Renal cortical epithelial cell (primary cell): ENCODE results near the gene PCOLCE2. TPM values are rescaled to one million over a fixed set of nuclear protein-coding genes. Genes with fewer than 3 reads are reported as not detected.
"Not testable (repeated sequence)": the region's sequence is repeated elsewhere in the genome, so short reads cannot be mapped to it uniquely, and the experiment has no call there.

Experiments used
- DNase-seq: peaks from one replicate; pipeline ENCODE4 v3.0.0-alpha.2; 2011; ENCODE audit warnings: low read depth
- total RNA-seq: library from RNA; depleted of rRNA; stranded (reverse); fragments of >200 nt; gene quantifications from 2 replicates; pipeline ENCODE4 v1.2.3, GENCODE V29; 2014

Gene PCOLCE2
- total RNA-seq, 1 donor from 2014 or later: 7.3 TPM

- DNase-seq: no peak
Measured at GRCh38 chr3:142898346-142899213, 9.7 kb upstream of the PCOLCE2 start.

DNA sequence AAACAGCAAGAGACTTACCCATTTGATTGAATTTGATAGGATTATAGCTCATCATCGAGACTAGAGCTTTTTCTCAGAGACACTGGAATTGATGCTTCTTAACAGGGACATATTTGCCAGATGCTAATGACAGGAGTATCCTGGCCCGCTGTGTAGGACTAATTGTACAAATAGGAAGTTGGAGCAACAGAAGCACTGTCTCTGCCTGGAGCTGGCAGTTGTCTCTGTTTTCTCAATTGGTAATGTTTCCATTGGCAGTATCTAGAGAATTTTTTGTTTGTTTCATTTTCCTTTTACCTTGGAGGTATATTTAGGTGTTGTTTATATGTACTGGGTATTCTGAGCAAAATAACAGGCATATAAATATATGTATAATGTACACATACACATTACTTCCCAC is 8.9 kb upstream of the PCOLCE2 start:
- no peak for DNase-seq

DNA sequence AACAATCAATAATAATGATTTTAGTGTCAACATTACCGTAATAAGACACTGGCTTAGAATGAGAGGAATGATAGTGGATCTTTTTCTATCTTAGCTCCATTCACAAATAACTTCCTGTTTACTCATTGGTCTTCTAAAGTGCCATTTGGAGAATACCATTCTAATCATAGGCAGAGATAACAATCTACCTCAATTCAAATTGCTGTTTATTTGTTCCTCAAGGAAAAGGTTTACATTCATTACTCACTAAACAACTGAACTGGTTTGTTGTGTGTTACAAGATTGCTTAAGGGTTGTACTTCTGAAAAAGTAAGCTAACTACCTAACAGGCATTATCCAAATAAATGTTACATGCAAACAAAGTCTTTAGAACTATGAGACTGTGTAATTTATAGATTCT is 8.1 kb upstream of the PCOLCE2 start:
- DNase-seq: peak; percentile 37

GRCh38 chr3:142896201-142896755 is 7.4 kb upstream of the PCOLCE2 start:
- DNase-seq: peak; percentile 80

DNA sequence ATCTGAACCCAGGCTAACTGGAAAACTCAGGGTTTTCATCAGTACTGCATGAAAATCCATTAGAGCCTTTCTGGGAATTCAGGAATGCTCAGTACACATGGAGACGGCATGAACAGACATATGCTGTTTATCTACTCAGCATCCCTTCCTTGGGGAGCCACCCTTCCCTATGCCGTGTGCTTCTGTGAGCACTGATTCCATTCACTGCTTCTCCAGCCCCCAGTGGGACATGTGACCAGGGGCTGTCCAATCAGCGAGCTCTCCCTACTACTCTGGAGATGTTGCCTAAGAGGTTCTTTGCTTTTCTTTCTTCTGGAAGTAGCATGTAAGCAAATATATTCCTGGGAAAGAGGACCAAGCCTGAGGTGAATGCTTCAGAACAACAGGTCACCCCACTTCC is 5.6 kb upstream of the PCOLCE2 start:
- no peak for DNase-seq

- no peak for DNase-seq
Measured at GRCh38 chr3:142892714-142893113, 3.8 kb upstream of the PCOLCE2 start.

GRCh38 chr3:142890592-142890991 is 1.7 kb upstream of the PCOLCE2 start:
- no peak for DNase-seq

DNA sequence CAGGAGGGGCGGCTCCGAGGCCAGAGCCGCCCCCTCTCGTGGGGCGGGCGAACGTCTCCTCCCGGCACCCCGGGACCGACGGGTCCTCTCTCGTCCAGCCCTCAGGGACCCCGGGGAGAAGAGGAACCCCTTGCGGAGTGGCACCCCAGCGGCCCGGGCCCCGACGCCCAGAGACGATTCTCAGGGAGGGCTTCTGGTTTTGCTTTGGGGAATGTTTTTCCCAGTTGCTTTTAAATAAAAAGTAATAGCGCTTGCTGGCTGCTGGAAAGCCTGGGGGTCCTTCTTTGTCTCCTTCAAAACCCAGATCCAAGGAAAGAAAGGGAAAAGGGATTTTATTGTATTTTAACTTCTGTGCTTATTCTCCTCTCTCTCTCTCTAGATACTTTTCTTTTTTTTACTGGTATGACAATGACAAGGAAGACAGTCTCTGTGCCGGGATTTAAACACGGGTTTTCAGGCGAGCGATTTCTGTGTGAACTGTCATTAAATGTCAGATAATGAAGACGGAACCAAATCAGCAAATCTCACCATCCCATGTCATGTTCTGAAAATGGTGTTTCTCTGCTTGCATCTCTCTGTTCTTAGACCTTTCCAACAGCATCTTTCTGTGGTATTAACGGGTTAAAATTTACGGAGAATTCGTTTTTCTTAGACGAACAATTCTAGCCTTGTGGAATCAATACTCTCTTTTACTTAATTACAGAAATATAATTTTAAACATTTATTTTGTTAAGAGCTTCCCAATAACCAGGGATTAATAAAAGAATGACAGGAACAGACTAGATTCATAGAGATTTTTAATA is 530 bp upstream of the PCOLCE2 start:
- DNase-seq: no peak

GRCh38 chr3:142888099-142888480 is 793 bp downstream of the PCOLCE2 start:
- no peak for DNase-seq

DNA sequence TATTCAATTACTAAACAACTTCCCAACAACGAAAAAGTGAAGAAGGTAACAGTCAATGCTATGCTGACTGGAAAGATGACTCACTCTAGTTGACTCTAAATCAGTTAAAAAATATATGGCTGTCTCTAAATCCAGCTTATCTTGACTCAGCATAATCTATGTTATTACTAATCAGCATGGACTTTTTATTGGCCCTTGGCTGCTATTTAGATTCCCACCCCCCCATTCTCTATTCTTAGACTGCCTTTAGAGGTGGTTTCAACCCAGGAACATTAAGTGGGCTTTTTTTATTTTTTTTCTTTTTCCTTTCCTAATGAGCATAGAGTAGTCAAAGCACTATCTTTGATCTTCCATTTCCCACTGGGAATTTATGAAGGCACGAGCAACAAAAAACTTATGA is 1.9 kb downstream of the PCOLCE2 start:
- DNase-seq: peak; percentile 67

DNA sequence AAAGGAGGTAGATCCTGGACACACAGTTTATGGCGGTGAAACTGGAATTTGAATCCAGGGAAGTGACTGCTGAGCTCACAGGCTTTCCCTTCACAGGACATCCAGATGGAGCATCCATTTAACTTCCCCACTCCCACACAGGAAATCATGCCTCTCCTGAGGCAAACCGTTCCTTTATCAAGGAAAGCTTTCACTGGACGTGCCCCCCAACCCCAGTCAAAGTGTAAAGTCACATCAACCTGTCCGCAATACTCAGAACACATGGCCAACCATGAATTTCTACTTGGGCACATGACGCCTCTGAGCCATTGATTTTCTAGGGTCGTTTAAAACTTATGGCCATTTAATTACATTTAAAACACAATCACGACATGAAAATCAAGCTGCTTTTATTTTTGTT is 2.9 kb downstream of the PCOLCE2 start:
- no peak for DNase-seq

DNA sequence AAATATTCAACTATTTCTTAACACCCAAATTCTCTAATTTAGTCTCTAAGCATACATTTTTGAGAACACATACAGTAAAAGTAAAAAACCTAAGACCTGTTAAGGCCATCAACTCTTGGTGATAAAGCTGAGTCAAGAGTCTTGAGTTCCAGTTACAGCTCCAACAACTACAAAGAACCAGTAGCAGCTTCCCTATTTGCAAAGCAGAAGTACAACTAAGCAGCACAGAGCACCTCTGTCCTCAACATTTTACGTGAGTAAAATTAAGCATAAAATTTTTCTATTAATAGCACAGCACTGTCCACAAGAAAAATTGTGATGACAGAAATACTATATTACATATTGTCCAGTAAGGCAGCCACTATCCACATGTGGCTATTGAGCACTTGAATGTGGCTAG is 4.4 kb downstream of the PCOLCE2 start:
- no peak for DNase-seq

DNA sequence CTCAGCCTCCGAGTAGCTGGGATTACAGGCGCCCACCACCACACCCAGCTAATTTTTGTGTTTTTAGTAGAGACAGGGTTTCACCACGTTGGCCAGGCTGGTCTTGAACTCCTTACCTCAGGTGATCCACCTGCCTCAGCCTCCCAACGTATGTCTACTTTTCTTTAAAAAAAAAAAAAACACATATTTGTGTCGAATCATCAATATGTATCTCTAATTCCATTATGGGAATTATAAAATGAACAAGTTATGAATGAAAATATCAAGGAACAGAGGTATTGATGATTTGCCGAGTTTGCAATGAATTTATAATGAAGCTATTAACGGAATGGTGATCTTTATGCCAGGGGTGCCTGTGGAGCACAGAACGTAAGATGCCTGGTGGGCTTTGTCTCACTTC is 5.3 kb downstream of the PCOLCE2 start:
- DNase-seq: not testable (repeated sequence)

DNA sequence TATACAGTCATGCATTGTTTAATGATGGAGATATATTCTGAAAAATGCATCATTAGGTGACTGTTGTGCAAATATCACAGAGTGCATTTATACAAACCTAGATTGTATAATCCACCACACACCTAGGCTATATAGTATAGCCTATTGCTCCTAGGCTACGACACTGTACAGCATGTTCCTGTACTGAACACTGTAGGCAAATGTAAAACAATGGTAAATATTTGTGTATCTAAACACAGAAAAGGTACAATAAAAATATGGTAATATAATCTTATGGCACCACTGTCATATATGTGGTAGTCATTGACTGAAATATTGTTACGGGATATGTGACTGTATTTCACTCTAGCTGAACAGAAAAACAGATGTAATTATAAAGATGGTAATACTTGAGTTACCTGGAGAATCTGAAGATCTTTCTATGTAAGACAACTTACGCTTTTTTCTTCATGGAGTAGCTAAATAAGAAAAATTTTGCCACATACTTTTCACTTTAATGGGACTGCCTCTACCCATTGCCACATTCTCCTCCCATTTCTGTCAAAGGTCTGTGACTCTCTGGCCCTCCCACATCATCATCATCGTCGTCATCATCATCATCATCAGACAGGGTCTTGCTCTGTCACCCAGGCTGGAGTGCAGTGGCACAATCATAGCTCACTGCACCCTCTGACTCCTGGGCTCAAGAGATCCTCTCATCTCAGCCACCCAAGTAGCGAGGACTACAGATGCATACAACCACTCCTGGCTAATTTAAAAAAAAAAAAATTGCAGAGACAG is 7.2 kb downstream of the PCOLCE2 start:
- DNase-seq: no peak

- DNase-seq: no peak
Measured at GRCh38 chr3:142878649-142879300, 10.1 kb downstream of the PCOLCE2 start.

- DNase-seq: peak; percentile 64
Measured at GRCh38 chr3:142876417-142876816, 12.5 kb downstream of the PCOLCE2 start.

- no peak for DNase-seq
Measured at GRCh38 chr3:142875583-142876207, 13.2 kb downstream of the PCOLCE2 start.

DNA sequence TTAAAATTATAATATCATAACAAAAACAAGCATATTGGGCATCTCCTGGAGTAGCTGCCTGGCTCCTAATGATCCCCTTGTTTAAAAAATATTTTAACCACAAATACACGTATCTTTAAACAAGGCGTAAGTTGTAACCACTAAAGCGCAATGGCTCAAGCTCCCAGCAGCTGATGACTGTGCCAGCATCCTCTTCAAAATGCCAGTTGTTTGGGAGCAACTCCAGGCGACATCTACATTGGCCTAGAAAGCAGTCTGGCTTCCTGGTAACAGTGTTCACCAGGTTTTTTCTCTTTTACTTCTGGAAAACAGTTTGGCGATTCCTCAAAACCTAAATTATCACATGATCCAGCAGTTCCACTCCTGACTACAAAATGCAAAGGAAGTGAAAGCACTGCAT is 13.8 kb downstream of the PCOLCE2 start:
- DNase-seq: no peak

- DNase-seq: not testable (repeated sequence)
Measured at GRCh38 chr3:142868382-142868781, 20.5 kb downstream of the PCOLCE2 start.

DNA sequence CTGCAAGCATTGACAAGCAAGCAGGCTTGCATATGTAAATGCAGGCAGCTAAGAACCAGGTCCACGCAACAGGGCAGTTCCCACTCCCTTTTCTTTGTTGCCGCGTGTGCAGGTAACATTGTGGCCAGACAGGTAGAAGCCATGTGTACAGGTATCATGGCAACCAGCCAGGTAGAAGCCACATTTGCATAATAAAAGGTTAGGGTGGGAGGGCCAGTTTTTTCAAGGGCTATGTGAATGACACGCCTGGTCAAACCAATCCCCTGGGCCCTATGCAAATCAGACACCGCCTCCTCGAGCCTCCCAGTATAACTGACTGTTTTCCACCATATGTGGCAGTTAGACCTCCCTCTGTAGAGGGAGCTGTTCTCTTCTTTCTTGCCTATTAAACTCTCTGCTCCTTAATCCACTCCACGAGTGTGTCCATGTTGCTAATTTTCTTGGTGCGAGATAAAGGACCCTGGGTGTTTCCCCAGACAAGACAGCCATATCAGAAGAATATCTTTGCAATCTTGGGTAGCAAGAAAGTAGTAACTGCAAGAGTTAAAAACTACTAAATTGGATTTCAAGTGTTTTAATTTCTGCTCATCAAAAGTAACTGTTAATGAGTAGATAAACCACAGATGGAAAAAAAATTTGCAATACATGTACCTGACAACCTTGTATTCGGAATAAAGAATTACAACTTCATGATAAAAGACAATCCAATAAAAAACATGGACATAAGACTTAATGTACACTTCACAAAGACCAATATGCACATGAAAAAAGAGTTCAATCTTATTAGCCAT is 21.8 kb downstream of the PCOLCE2 start:
- DNase-seq: peak; percentile 15
